H1 (cell line): ENCODE measurements around the gene TINAGL1.

Experiments
- BRCA1 ChIP-seq: IDR thresholded peaks from 2 replicates; pipeline ENCODE4 v1.6.1; 2012; ENCODE audit warnings: low read depth, low read length, improper control_type of control experiment
- CHD2 ChIP-seq: IDR thresholded peaks from 2 replicates; pipeline ENCODE4 v1.6.1; 2012; ENCODE audit warnings: low read length, improper control_type of control experiment
- EGR1 ChIP-seq: IDR thresholded peaks from 2 replicates; pipeline ENCODE4 v1.6.1; 2011; ENCODE audit warnings: low read depth, low read length, borderline replicate concordance
- EP300 ChIP-seq, 2 experiments: IDR thresholded peaks; 1 replicate in 1 of 2; 2 replicates in 1 of 2; pipeline ENCODE4 v1.6.1; 2011 to 2012; ENCODE audit warnings: low read depth in 2 of 2, low read length in 2 of 2, mild to moderate bottlenecking in 2 of 2, borderline replicate concordance in 1 of 2, inconsistent platforms in 1 of 2, moderate library complexity in 1 of 2
- GTF2F1 ChIP-seq: IDR thresholded peaks from 2 replicates; pipeline ENCODE4 v1.6.1; 2012; ENCODE audit warnings: low read depth, low read length, improper control_type of control experiment, borderline replicate concordance
- HDAC6 ChIP-seq: IDR thresholded peaks from one replicate; pipeline ENCODE4 v1.7.1; 2012; ENCODE audit warnings: low read depth, mild to moderate bottlenecking, inconsistent platforms, low read length, moderate library complexity
- JUN ChIP-seq: IDR thresholded peaks from 2 replicates; pipeline ENCODE4 v1.6.1; 2011; ENCODE audit warnings: low read depth, mild to moderate bottlenecking, improper control_type of control experiment, low read length
- MAFK ChIP-seq: IDR thresholded peaks from 2 replicates; pipeline ENCODE4 v1.6.1; 2012; ENCODE audit warnings: low read depth, mild to moderate bottlenecking, improper control_type of control experiment, low read length
- POLR2A ChIP-seq, 2 experiments: IDR thresholded peaks; 1 replicate in 1 of 2; 2 replicates in 1 of 2; pipeline ENCODE4 v1.6.1; 2011; ENCODE audit warnings: low read depth in 2 of 2, low read length in 2 of 2, mild to moderate bottlenecking in 2 of 2; ENCODE audit errors: control extremely low read depth in 1 of 2
- RAD21 ChIP-seq, 2 experiments: IDR thresholded peaks in 1 of 2; conservative IDR thresholded peaks in 1 of 2; 2 replicates each; pipeline ENCODE4 v1.6.1; 2011; ENCODE audit warnings: low read depth in 2 of 2, low read length in 2 of 2, improper control_type of control experiment in 1 of 2, inconsistent platforms in 1 of 2, mild to moderate bottlenecking in 1 of 2, moderate library complexity in 1 of 2
- SP1 ChIP-seq: IDR thresholded peaks from 2 replicates; pipeline ENCODE4 v1.6.1; 2011; ENCODE audit warnings: low read depth, low read length
- SUZ12 ChIP-seq: fragments of 200-600 bp; sonication (generic); IDR thresholded peaks from 2 replicates; pipeline ENCODE4 v1.6.1; 2012; ENCODE audit warnings: mild to moderate bottlenecking, inconsistent platforms, low read length, moderate library complexity, mixed read lengths
- TF ChIP-seq, protein P1 (sequence below), 3 experiments: IDR thresholded peaks; 1 replicate in 2 of 3; 2 replicates in 1 of 3; pipeline versions ENCODE4 v1.5.1 to v1.6.1; 2011; ENCODE audit warnings: low read length in 3 of 3, mild to moderate bottlenecking in 3 of 3, inconsistent platforms in 2 of 3, low read depth in 1 of 3, moderate library complexity in 1 of 3; ENCODE audit not compliant: insufficient read depth in 1 of 3; ENCODE audit errors: control extremely low read depth in 1 of 3
- TF ChIP-seq, protein P2 (sequence below): IDR thresholded peaks from 2 replicates; pipeline ENCODE4 v1.6.1; 2012; ENCODE audit warnings: inconsistent platforms

- no peak for TF ChIP-seq SUZ12
- TF ChIP-seq POLR2A (IDR thresholded peaks at IDR 0.05; ENCODE audit: control extremely low read depth in 1 of 2, low read depth in 2 of 2, low read length in 2 of 2), result no peak
- TF ChIP-seq CHD2, result no peak
- TF ChIP-seq JUN, result no peak
- no peak for TF ChIP-seq BRCA1
- TF ChIP-seq, protein P1, sequence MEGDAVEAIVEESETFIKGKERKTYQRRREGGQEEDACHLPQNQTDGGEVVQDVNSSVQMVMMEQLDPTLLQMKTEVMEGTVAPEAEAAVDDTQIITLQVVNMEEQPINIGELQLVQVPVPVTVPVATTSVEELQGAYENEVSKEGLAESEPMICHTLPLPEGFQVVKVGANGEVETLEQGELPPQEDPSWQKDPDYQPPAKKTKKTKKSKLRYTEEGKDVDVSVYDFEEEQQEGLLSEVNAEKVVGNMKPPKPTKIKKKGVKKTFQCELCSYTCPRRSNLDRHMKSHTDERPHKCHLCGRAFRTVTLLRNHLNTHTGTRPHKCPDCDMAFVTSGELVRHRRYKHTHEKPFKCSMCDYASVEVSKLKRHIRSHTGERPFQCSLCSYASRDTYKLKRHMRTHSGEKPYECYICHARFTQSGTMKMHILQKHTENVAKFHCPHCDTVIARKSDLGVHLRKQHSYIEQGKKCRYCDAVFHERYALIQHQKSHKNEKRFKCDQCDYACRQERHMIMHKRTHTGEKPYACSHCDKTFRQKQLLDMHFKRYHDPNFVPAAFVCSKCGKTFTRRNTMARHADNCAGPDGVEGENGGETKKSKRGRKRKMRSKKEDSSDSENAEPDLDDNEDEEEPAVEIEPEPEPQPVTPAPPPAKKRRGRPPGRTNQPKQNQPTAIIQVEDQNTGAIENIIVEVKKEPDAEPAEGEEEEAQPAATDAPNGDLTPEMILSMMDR (IDR thresholded peaks at IDR 0.05; ENCODE audit: control extremely low read depth in 1 of 3, insufficient read depth in 1 of 3, low read depth in 1 of 3, low read length in 3 of 3), result no peak
- TF ChIP-seq GTF2F1, result no peak
- TF ChIP-seq HDAC6, result no peak
- no peak for TF ChIP-seq RAD21 (IDR thresholded peaks at IDR 0.05 in 1 of 2, conservative IDR thresholded peaks at IDR 0.05 in 1 of 2; ENCODE audit: low read depth in 2 of 2, low read length in 2 of 2)
- no peak for TF ChIP-seq EP300 (IDR thresholded peaks at IDR 0.05; ENCODE audit: borderline replicate concordance in 1 of 2, low read depth in 2 of 2, low read length in 2 of 2)
- TF ChIP-seq, protein P2, sequence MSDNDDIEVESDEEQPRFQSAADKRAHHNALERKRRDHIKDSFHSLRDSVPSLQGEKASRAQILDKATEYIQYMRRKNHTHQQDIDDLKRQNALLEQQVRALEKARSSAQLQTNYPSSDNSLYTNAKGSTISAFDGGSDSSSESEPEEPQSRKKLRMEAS, result no peak
- no peak for TF ChIP-seq MAFK
- TF ChIP-seq EGR1, result no peak
- no peak for TF ChIP-seq SP1
Observed at GRCh38 chr1:31602081-31602480, 25.8 kb downstream of the TINAGL1 start.
